Colon (tissue), 2 donors: Measurements from ENCODE around the gene SHB.
"Not testable (repeated sequence)": the region's sequence is repeated elsewhere in the genome, so short reads cannot be mapped to it uniquely, and the experiment has no call there.

ENCODE experiments used
- FAIRE-seq: peaks from 2 replicates; lab custom pipeline; 2012; peaks lifted over from hg19 to GRCh38; lab: Jason Lieb, UNC
- donor health status: control.
- donor health status: control.

Gene SHB

DNA sequence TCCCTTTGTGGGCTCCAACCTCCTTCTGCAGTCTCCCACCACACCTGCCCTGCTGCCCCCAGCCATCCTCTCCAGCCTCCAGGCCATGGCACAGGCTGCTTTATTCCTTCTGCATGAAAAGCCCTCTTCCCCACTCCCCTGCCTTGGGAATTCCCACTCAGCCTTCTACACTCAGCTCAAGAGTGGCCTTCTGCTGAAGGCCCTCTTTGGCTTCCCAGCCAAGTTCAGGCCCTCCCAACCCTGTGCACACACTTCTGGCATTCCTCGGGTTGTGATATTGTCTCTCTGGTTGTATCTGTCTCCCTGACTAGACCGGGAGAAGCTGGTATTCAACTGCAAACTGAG lies 5.7 kb downstream of the SHB start:
- FAIRE-seq: no peak

DNA sequence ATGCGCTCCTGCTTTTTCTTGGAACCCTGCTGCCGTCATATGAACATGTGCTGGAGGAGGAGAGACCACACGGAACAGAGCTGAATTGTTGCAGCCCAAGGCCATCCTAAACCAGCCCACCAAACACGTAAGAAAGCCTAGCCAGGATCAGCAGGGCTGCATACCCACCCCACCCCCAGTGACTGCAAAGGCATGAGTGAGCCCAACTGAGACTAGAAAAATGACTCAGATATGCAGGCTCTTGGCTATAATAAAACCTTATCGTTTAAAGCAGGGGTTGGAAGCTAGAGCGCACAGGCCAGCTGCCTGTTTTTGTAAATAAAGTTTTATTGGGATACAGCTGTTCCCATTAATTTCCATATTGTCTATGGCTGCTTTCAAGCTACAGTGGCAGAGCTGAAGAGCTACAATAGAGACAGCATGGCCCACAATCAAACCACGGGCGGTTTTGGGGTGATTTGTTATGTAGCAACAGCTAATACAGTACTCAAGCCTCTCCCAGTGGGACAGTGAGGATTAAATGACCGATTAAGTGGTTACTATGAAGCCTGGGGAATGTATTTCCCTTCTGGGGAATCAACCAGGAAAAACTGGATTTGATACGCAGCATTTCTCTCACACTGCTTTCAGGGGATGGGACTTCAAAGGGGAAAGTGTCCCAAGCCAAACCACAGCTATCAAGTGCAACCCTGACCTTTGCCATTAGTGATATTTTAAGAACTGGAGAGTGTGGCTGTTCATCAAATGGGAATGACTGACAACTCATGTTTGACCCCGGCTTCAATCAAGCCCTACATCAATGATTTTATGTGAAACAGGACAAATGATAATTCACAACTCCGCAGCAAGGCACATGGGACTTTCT lies 6.3 kb downstream of the SHB start:
- no peak for FAIRE-seq

DNA sequence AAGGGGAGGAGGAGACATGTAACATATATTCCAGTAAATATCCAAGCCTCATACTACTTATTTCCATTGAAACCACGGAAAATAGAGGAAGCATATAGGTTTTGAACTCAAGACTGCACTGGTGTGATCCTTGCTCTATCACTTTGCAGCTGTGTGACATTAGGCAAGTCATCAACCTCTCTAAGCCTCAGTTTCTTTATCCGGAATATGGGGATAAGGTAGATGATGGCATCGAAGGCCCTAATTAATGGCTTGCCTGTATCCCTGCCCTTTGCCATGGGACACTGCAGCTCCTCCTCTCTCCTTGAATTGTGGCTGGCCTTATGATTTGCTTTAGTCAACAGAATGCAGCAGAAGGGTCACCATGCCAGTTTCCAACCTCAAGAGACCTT lies 6.9 kb downstream of the SHB start:
- no peak for FAIRE-seq

GRCh38 chr9:38061326-38061977 lies 7.6 kb downstream of the SHB start:
- FAIRE-seq: no peak

DNA sequence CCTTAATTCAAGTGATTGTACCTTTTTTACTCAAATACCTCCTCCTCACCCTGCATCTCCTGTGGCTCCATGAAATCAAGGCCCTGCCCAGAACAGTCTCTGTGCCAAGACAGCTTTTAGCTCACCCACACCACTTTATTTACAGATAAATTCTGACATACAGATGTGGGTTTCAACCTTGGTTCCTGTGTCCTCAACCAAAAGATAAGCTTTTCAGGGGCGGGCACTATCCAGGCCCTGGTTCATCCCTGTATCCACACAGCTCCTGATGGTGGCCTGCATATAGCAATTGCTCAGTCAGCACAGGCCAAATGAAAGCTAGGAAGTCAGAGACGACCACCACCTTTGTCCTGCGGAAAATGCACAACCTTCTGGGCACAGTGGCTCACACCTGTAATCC lies 8.3 kb downstream of the SHB start:
- FAIRE-seq: no peak

- FAIRE-seq: no peak
These were observed 9.6 kb downstream of the SHB start for GRCh38 chr9:38059233-38059936.

- no peak for FAIRE-seq
These were observed 10.4 kb downstream of the SHB start for GRCh38 chr9:38058452-38059232.

DNA sequence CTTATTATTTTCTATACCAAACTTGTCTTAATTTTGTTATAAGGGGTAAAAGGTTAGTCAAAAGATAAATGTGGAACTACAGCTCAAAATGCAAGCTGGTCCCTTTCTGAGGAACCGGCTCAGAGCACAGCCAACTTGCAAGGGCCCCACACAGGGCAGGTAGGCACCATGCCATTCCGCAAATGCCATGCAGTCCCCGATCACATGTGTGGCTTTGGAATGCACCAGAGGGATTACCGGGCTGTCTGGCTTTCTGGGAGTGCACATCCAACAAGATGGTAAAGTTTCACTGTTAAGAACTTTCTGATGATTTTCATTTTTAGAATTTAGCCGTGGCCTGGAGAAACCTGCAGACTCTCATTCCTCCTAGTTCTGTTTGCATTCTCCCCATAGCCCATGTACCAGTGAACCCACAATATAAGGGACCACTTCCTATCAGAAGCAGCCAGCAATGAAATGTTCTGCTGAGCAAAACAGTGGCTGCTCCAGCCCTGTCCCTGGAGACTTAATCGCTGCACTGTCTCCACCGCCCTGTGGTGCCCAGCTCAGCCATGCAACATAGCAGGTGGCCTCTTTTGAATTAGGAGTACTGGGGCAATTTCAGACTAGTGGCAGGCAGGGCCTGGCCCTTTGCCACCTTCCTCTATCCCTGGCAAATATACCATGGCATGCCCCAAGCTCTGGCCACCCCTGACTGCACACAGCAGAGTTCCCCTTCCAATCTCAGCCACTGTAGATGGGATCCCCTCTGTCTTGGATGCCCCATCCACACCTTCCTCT lies 11.4 kb downstream of the SHB start:
- FAIRE-seq: no peak

DNA sequence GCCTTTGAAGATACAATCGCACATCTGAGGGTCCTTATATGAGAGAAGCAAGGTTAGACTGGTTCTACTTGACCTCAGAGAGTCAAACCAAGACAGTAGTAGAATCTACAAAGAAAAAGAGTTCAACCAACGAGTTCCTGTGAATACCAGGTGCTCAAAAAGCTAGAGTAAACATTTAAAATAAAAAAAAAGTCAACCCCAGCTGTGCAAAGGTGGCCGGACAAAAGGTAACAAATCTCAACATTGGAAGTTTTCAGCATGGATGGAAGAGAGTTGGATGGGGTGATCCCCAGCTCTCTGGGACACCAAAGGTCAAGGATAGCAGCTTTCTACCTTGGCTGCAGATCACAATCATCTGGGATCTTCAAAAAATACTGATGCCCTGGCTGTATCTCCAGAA lies 14.4 kb downstream of the SHB start:
- FAIRE-seq: no peak

GRCh38 chr9:38053697-38054461 lies 15.1 kb downstream of the SHB start:
- no peak for FAIRE-seq

DNA sequence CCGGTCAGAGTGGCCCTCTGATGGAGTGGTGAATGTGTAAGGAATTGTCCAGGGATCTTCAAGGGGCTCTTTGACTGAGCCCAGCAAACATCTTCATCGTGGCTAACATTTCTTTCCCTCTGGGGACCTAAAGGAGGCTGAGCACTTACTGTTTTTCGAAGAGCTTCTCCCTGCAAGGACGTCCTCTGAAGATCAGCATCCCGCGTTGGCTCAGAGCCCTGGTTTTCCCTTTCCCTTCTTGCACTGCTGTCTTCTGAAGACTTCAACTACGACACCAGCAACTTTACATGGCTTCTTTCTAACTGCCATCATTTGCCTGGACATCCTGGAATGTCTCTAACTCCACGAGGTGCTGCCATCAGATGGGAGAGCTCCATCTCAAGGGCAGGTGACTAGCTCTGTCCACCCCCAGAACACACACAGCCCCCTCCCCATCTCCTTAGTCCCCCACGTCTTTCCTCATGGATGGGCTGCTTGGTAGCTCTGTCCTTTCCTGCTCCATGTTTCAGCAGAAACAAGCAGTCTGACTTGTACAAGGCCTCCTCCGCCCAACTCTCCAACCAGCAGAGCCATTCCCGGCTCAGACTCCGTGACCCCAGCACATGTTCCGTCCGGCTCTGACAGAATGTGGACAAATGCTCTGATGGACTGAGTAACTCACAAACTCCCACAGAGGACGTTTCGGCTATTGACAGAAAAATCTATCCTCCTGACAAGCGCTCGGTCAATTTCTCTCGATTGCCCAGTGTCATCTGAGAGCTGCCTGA lies 17.1 kb downstream of the SHB start:
- no peak for FAIRE-seq

DNA sequence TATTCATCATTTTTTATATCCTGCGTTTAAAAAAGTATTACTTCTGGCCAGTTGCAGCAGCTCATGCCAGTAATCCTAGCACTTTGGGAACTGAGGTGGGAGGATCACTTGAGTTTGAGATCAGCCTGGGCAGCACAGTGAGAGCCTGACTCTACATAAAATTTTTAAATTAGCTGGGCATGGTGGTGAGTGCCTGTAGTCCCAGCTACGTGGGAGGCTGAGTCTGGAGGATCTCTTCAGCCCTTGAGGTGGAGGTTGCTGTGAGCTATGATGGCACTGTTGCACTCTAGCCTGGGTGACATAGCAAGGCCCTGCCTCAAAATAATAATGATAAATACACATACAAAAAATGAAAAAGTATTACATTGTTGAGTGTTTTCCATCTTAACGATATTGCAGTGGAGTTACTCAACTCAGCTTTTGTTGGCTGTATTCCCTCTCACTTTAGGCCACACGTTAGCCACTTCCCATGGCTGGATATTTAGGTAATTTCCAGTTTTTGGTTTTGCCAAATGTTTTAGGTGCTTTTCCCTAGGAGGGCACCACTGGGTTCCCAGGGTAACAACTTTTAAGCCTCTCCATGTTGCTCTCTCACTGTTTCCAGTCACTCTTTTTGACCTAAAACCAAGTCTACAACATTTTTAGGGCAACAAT lies 20.6 kb downstream of the SHB start:
- FAIRE-seq: no peak

GRCh38 chr9:38047301-38048251 lies 21.5 kb downstream of the SHB start:
- no peak for FAIRE-seq

DNA sequence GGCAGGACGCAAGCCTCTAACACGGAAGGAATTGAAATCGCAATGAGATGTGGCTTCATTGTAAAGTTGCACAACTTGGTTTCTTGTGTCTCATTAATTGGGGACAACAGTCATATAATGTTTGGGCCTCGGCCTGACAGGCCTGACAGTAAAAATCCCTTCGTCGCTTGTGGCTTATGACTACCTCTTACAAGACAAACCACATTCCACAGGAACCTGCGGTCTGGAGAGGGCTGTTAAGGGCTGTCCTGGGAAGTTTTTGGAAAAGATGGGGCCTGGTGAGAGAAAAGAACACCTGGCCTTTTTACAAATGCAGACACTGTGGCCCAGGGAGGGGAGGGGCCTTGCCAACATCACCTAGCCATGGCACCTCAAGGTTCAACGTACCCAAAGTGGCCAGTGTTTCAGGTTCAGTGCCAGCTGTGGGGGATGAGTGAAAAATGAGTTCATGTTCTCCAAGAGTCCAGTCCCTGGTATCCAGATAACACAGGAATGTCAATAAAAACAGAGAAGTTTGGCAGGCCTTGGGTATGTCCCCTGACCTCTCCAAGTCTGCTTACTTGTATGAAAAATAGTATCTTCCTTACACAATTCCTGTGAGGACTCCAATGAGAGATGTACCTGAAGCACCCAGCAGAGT lies 22.2 kb downstream of the SHB start:
- no peak for FAIRE-seq

GRCh38 chr9:38045939-38046338 lies 23.1 kb downstream of the SHB start:
- not testable (repeated sequence) for FAIRE-seq

DNA sequence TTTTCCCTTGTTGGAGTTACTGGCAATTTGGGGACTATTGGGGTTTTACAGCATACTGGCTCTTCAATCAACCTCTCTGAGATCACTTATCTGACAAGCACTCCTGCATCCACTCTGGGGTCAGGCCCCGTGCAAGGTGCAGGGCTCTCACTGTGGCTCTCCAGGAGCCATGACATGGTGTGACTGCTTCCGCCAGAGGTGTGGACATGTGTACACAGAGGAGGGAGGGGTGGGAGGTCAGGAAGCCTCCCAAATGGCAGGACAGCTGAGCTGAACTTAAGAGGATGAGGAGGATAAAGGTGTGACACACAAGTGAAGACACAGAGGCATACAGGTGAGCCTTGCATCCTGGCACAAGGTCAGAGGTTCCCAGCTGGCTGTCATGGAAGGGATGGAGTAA lies 24.3 kb downstream of the SHB start:
- FAIRE-seq: no peak

DNA sequence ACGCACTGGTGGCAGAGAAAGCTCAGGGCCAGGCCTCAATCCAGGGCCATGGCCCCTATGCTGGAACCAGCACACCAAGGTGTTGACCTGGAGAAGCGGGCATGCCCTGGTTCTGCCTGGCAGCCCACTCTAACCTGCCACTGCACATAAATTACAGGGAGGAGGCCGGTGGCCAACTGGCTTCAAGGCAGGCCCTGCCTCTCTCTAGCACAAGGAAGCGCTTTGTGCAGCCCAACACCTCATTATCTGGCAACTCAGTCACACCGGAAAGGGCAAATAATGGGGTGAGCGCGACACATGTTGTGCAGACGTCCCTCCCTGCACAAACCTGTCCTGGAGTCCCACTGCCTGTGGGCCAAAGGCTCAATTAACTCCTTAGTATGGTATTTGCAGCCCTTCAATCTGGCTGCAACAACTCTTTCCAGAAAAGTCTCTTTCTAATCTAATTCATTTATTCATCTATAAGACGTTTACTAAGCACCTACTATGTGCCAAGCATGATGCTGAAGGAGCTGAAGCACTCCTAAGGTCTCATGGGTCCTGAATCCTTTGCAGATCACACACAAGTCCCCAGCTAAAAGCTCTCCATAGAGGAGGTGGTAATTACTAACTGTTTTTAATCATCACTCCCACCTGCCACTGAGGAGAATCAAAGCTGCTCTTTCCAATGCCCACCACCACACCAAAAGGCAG lies 24.9 kb downstream of the SHB start:
- FAIRE-seq: no peak
